Liver (tissue), 9 donors: ENCODE data around the gene SIDT2. TPM values are rescaled to one million over a fixed set of nuclear protein-coding genes. Genes with fewer than 3 reads are reported as not detected.

ENCODE experiments used
- DNase-seq: peaks from one replicate; pipeline ENCODE4 v3.0.0-alpha.2; 2017; ENCODE audit warnings: low spot score
- H3K27ac ChIP-seq, 2 donors: one replicate each; pipeline ENCODE4 v1.7.0; 2013; ENCODE audit warnings: inconsistent platforms in 2 of 2, low read length in 2 of 2, control low read depth in 1 of 2, low read depth in 1 of 2, mild to moderate bottlenecking in 1 of 2
- H3K27me3 ChIP-seq, 4 donors: one replicate each; pipeline versions ENCODE4 v1.6.1 to v1.7.0; 2013; ENCODE audit warnings: low read length in 3 of 4, inconsistent platforms in 1 of 4, mild to moderate bottlenecking in 1 of 4, moderate library complexity in 1 of 4; ENCODE audit not compliant: control insufficient read depth in 4 of 4, insufficient read depth in 4 of 4
- H3K36me3 ChIP-seq, 4 donors: one replicate each; pipeline versions ENCODE4 v1.6.1 to v1.7.0; 2013; ENCODE audit warnings: low read length in 3 of 4, mild to moderate bottlenecking in 3 of 4, low read depth in 1 of 4, moderate library complexity in 1 of 4; ENCODE audit not compliant: control insufficient read depth in 4 of 4, insufficient read depth in 3 of 4
- H3K4me1 ChIP-seq, 4 donors: one replicate each; pipeline versions ENCODE4 v1.6.1 to v1.7.0; 2013; ENCODE audit warnings: low read length in 3 of 4, mild to moderate bottlenecking in 3 of 4, moderate library complexity in 1 of 4; ENCODE audit not compliant: control insufficient read depth in 4 of 4, insufficient read depth in 4 of 4
- H3K4me3 ChIP-seq, 3 donors: one replicate each; pipeline versions ENCODE4 v1.6.1 to v1.7.0; 2013; ENCODE audit warnings: low read length in 3 of 3, control low read depth in 1 of 3, low read depth in 1 of 3, mild to moderate bottlenecking in 1 of 3
- H3K9ac ChIP-seq, 2 donors: one replicate each; pipeline ENCODE4 v1.7.0; 2013; ENCODE audit warnings: low read length in 2 of 2, mild to moderate bottlenecking in 2 of 2, moderate library complexity in 2 of 2, control low read depth in 1 of 2, low read depth in 1 of 2
- H3K9me3 ChIP-seq, 4 donors: one replicate each; pipeline versions ENCODE4 v1.6.1 to v1.7.0; 2013; ENCODE audit warnings: low read length in 3 of 4; ENCODE audit not compliant: control insufficient read depth in 4 of 4
- EGR1 ChIP-seq, 2 donors: IDR thresholded peaks; 2 replicates each; pipeline ENCODE4 v1.6.1; 2016 to 2018; ENCODE audit warnings: antibody characterized with exemption in 2 of 2, low read depth in 2 of 2
- HNF4A ChIP-seq, 2 donors: conservative IDR thresholded peaks; 2 replicates each; pipeline ENCODE4 v1.6.1; 2016; ENCODE audit warnings: antibody characterized with exemption in 2 of 2, mild to moderate bottlenecking in 2 of 2
- RAD21 ChIP-seq, 2 donors: IDR thresholded peaks; 2 replicates each; pipeline ENCODE4 v1.6.1; 2016; ENCODE audit warnings: antibody characterized with exemption in 2 of 2, mild to moderate bottlenecking in 2 of 2
- YY1 ChIP-seq: IDR thresholded peaks from 2 replicates; pipeline ENCODE4 v1.6.1; 2016; ENCODE audit warnings: antibody characterized with exemption, mild to moderate bottlenecking
- WGBS: extraction: QIAGEN DNeasy Blood & Tissue Kit; methylation state at CpG from one replicate; pipeline ENCODE4 v1.1.7; 2013; 5-methylcytosine and 5-hydroxymethylcytosine counted together
- polyA plus RNA-seq, 2 donors: library from polyadenylated mRNA; stranded (reverse) in 1 of 2; unstranded in 1 of 2; fragments of 200-250 nt in 1 of 2; fragments of >200 nt in 1 of 2; fragmentation: Nextera tagmentation in 1 of 2; extraction: Ambion mirVana in 1 of 2; gene quantifications; one replicate each; pipeline versions ENCODE4 v1.2.1 to v1.2.3, GENCODE V29; 2013 to 2015
- total RNA-seq, 2 donors: library from RNA; depleted of rRNA; stranded (reverse); fragments of >200 nt; gene quantifications; one replicate each; pipeline ENCODE4 v1.2.3, GENCODE V29; 2014
- TF ChIP-seq, protein P1 (sequence below): fragments of 150-350 bp; IDR thresholded peaks from 2 replicates; pipeline ENCODE4 v1.5.1; 2017; ENCODE audit warnings: improper control_type of control experiment, low read depth, low read length; ENCODE audit not compliant: missing input control
- TF ChIP-seq, protein P2 (sequence below): IDR thresholded peaks from 2 replicates; pipeline ENCODE4 v1.6.1; 2016; ENCODE audit warnings: antibody characterized with exemption
- TF ChIP-seq, protein P3 (sequence below): IDR thresholded peaks from 2 replicates; pipeline ENCODE4 v1.6.1; 2016; ENCODE audit warnings: antibody characterized with exemption
- donor health status: healthy.
- donor health status: healthy.
- donor health status: healthy.
- donor health status: healthy.
- donor health status: healthy.

The SIDT2 gene
- total and polyA plus RNA-seq, 4 donors = 11.2 to 42.9 (median 22.4) TPM

DNA sequence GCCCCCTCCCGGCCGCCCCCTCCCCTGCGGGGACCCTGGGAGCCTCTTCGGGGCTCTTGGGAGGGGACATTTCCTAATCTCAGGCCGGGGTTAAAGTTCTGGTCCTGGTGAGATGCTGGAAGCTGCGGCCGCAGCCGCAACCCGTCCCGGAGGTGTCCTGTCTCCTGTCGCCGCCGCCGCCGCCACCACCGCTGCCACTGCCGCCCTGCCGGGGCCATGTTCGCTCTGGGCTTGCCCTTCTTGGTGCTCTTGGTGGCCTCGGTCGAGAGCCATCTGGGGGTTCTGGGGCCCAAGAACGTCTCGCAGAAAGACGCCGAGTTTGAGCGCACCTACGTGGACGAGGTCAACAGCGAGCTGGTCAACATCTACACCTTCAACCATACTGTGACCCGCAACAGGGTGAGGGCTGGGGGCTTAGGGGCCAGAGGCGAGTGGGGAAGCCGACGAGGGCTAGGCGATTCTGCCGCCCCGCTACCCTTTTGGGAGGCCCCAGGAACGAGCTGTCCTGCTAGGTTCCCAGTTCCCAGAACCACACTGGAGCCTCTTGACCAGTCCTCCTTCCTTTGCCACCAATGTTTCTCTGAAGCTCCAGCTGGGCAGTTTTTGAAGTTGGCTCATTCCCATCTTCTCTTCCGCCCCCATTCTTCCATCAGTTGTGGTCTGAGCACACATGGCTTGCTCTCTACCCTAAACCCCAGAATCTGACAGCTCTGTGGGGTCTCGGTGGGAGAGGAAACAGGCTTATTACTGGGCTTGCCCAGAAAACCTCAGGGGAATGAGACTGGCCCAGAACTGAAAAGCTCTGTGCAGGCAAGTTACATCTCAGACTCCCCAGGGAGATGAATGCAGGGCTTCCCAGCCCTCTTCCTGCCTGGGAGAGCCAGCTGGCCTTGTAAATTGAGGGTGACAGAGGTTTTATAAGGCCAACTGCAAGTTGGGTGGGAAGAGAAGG is 781 bp downstream of the SIDT2 start:
- TF ChIP-seq EGR1 (IDR thresholded peaks at IDR 0.05; ENCODE audit: low read depth in 2 of 2) (no peak), HNF4A (conservative IDR thresholded peaks at IDR 0.05) (peak in 1 of 2 donors; percentile 21)
- H3K27me3 ChIP-seq = no peaks in the 10 kb centered on the region
- 1% methylated on average over 39 of the region's 39 CpGs for WGBS
- peak overlapping the region; percentile 49 to 76 for H3K9ac ChIP-seq
- peak; percentile 72 for DNase-seq
- H3K36me3 ChIP-seq = peaks cover 3 to 17% (median 10%) of the 10 kb centered on the region in 4 donors
- H3K4me1 ChIP-seq = peaks cover 4 to 23% (median 18%) of the 10 kb centered on the region in 4 donors
- no peaks in the 10 kb centered on the region for H3K9me3 ChIP-seq
- peak overlapping the region; percentile 74 to 85 for H3K27ac ChIP-seq
- peak overlapping the region; percentile 64 to 95 (median 70) for H3K4me3 ChIP-seq

DNA sequence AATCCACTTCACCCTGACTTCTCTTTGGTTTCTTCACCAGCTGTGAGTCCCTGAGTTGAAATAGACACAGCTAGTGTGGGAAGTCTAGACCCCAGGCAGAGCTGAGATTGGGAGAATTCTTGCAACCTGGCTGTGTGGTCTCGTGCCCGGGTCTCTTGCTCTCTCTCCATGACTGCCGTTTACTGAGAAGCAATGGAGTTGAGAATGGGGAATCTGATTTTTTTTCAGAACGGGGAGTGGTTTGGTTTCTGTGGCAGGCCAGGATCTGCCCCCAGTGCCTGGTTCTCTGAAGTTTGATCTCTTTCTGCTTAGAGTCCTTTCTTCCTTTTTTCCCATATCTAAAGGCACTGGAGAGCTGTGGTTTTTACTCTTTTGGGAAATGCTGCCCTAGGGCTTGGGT is 1.5 kb downstream of the SIDT2 start:
- peaks cover 3 to 20% (median 11%) of the 10 kb centered on the region in 4 donors for H3K36me3 ChIP-seq
- TF ChIP-seq, protein P1, sequence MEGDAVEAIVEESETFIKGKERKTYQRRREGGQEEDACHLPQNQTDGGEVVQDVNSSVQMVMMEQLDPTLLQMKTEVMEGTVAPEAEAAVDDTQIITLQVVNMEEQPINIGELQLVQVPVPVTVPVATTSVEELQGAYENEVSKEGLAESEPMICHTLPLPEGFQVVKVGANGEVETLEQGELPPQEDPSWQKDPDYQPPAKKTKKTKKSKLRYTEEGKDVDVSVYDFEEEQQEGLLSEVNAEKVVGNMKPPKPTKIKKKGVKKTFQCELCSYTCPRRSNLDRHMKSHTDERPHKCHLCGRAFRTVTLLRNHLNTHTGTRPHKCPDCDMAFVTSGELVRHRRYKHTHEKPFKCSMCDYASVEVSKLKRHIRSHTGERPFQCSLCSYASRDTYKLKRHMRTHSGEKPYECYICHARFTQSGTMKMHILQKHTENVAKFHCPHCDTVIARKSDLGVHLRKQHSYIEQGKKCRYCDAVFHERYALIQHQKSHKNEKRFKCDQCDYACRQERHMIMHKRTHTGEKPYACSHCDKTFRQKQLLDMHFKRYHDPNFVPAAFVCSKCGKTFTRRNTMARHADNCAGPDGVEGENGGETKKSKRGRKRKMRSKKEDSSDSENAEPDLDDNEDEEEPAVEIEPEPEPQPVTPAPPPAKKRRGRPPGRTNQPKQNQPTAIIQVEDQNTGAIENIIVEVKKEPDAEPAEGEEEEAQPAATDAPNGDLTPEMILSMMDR = no peak
- TF ChIP-seq, protein P2, sequence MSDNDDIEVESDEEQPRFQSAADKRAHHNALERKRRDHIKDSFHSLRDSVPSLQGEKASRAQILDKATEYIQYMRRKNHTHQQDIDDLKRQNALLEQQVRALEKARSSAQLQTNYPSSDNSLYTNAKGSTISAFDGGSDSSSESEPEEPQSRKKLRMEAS = no peak
- peak overlapping the region in 1 of 2 donors; percentile 76 for H3K9ac ChIP-seq
- peak overlapping the region in 2 of 3 donors; percentile 64 to 95 for H3K4me3 ChIP-seq
- DNase-seq = peak; percentile 32
- peaks cover 4 to 23% (median 18%) of the 10 kb centered on the region in 4 donors for H3K4me1 ChIP-seq
- WGBS = 41% methylated on average over 4 of the region's 4 CpGs
- H3K9me3 ChIP-seq = no peaks in the 10 kb centered on the region
- no peaks in the 10 kb centered on the region for H3K27me3 ChIP-seq
- peak overlapping the region; percentile 74 to 85 for H3K27ac ChIP-seq

DNA sequence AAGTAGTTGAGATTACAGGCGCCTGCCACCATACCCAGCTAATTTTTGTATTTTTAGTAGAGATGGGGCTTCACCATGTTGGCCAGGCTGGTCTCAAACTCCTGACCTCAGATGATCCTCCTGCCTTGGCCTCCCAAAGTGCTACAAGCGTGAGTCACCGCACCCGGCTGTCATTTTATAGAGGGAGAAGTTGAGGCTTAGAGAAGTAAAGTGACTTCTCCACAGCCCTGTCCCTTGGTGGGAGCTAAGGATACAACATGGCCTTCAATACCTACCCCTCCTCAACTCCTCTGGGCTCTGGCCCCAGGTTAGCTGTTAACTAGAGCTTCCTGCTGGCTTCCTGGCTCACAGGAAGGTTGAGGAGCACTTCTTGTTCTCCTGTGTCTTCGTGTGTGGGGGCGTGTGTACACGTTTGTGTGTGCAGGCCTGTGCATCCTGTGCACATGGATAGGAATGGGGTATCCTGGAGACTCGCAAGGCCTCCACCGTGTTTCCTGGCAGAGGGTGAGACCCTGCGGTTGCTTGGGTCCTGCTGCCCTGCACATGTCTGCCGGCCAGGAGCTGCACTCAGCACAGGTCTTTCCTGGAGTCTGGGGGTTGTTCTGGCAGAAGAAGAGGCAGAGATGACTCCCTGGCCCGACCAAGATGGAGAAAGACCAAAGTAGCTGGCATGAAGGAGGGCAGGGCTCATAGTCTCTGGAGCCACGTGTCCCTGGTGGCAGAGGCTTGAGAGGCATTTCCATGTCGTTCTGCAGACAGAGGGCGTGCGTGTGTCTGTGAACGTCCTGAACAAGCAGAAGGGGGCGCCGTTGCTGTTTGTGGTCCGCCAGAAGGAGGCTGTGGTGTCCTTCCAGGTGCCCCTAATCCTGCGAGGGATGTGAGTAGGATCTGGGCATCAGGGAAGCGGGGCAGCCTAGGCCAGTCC is 2.4 kb downstream of the SIDT2 start:
- Histone ChIP-seq H3K36me3 (peaks cover 3 to 21% (median 11%) of the 10 kb centered on the region in 4 donors), H3K27ac (no peak overlapping the region), H3K9ac (no peak overlapping the region), H3K9me3 (no peaks in the 10 kb centered on the region), H3K4me3 (no peak overlapping the region), H3K4me1 (peaks cover 4 to 23% (median 18%) of the 10 kb centered on the region in 4 donors), H3K27me3 (no peaks in the 10 kb centered on the region)
- 69% methylated on average over 22 of the region's 22 CpGs for WGBS
- peak; percentile 75 for DNase-seq
- TF ChIP-seq RAD21 (IDR thresholded peaks at IDR 0.05) (peak in 1 of 2 donors; percentile 55), YY1 (no peak)
- TF ChIP-seq, protein P3, sequence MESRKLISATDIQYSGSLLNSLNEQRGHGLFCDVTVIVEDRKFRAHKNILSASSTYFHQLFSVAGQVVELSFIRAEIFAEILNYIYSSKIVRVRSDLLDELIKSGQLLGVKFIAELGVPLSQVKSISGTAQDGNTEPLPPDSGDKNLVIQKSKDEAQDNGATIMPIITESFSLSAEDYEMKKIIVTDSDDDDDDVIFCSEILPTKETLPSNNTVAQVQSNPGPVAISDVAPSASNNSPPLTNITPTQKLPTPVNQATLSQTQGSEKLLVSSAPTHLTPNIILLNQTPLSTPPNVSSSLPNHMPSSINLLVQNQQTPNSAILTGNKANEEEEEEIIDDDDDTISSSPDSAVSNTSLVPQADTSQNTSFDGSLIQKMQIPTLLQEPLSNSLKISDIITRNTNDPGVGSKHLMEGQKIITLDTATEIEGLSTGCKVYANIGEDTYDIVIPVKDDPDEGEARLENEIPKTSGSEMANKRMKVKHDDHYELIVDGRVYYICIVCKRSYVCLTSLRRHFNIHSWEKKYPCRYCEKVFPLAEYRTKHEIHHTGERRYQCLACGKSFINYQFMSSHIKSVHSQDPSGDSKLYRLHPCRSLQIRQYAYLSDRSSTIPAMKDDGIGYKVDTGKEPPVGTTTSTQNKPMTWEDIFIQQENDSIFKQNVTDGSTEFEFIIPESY = no peak
- TF ChIP-seq, protein P1 = peak; percentile 31
